GM19238 (cell line): ENCODE measurements around the gene SLC6A16.
"Not testable (repeated sequence)": the region's sequence is repeated elsewhere in the genome, so short reads cannot be mapped to it uniquely, and the experiment has no call there.

ENCODE experiments used
- DNase-seq: peaks from one replicate; pipeline ENCODE4 v3.0.0; 2011; ENCODE audit warnings: low spot score; ENCODE audit not compliant: insufficient read length

SLC6A16 gene

DNA sequence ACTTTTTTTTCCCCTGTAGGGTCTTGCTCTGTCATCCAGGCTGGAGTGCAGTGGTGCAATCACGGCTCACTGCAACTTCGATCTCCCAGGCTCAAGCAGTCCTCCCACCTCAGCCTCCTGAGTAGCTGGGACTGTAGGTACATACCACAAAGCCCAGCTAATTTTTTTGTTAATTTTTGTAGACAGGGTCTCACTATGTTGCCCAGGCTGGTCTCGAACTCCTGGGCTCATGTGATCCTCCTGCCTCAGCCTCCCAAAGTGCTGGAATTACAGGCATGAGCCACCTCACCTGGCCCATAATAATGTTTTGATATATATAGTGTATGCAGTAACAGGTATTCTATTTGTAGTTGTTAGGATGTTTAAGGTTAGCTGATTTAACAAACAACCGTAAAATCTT lies 6.2 kb upstream of the SLC6A16 start:
- not testable (repeated sequence) for DNase-seq

DNA sequence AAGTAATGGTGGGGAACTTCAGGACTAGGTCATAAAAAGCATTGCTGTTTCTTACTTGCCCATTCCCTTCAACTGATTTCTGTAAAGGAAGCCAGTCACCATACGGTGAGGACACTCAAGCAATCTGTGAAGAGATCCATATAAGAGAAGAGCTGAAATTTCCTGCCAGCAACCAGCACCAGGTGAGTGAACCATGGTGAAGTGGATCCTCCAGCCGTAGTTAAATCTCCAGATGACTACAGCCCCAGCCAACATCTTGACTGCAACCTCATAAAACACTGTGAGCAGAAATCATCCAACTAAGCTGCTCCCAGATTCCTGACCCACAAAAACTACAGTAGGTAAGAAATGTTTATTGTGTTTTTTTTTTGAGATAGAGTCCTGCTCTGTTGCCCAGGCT lies 3.8 kb upstream of the SLC6A16 start:
- no peak for DNase-seq

DNA sequence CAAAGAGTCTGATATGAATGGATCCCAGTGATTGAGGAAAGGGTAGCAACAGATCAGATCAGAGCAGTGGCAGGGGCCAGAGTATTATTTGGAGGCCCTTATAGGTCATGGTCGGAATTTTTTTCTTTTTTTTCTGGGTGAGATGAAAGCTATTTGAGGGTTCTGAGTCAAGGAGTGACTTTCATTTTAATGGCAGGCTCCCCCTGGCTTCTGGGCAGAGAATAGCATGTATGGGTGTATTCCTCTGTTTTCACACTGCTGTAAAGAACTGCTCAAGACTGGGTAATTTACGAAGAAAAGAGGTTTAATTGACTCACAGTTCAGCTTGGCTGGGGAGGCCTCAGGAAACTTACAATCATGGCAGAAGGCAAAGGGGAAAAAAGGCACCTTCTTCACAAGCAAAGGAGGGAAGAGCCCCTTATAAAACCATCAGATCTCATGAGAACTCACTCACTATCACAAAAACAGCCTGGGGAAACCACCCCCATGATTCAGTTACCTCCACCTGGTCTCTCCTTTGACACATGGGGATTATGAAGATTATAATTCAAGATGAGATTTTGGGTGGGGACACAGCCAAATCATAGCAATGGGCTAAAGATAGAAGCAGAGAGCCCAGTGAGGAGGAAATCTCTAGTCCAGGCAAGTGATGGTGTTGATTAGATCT lies 3.0 kb upstream of the SLC6A16 start:
- DNase-seq = no peak

DNA sequence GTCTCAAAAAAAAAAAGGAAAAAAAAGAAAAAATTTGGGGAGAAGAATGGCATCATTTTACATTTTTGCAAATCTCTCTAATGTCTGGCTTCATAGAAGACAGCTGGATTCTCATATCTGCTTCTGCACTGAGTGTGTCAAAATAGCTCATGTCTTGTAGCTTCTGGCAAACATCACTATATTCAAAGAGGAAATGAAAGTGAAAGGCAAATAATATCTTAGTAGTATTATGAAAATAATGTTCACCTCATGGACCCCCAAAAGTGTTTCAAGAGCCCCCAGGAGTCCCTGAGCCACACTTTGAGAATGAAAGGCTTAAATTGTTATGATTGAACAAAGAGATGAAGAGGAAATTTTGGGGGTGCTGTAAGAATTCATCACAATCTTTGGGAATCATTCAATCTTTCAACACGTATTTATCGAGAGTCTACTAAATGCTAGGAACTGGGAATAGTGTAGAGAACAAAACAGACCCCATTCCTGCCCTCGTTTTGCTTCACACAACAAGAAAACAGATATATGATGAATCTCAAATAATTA lies 1.2 kb upstream of the SLC6A16 start:
- DNase-seq = no peak

DNA sequence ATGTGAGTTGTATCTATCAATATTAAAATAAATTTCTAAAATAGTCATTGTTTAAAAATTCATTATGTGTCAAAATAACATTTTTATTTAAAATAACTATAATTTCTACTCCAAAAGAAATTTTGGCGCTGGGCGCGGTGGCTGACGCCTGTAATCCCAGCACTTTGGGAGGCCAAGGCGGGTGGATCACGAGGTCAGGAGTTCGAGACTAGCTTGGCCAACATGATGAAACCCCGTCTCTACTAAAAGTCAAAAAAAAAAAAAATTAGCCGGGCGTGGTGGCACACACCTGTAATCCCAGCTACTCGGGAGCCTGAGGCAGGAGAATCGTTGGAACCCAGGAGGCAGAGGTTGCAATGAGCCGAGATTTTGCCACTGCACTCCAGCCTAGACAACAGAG lies 765 bp upstream of the SLC6A16 start:
- not testable (repeated sequence) for DNase-seq

DNA sequence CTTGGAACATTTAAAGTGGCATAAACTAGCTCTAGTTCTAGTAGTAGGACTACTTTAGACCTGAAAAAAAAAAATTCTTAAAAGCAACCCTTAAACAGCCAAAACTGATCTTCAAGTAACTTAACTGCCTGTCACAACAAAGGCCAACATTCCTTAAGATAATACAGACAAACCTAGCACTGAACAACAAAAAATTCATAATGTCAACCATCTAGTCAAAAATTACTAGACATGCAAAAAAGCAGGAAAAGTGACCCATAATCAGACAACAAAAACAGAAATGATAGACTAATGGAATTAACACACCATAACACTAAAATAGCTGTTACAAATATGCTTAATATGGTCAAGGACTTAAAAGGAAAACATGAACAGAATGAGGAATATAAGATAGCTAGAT lies 6.7 kb downstream of the SLC6A16 start:
- no peak for DNase-seq

DNA sequence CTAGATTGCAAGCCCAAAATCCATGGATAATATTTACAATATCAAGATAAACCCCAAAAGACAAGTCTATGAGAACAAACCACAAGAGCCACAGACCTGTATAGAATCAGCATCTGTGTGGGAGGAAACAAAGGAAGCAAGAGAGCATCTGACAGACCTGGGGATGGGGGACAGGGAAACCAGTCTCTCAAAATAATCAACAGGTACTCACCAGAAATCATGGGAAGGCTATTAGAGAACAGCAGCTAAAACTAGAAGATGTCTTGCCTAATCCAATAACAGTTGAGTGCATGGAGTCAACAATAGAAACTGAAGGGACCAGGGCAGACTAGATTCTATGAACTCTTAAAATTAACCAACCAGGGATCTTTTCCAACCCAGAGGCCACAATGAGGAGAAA lies 8.7 kb downstream of the SLC6A16 start:
- no peak for DNase-seq

DNA sequence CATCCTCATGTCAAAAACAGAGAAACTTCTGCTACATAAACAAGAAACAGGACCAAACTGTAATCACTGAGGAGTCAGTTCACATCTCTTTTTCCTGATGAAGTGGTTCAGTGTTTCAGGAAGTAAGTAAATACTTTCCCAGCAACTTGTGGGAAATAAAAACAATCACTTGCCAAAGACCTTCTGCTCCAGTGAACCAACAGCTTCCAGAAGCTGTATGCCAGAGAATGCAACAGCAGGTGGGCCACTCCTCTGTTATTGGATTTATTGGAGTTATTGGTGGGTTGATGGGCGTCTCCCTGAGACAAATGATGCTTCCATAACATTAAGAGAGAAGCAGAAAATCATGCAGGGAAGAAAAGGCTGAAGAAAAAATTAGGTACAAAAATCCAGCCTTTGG lies 9.9 kb downstream of the SLC6A16 start:
- no peak for DNase-seq

DNA sequence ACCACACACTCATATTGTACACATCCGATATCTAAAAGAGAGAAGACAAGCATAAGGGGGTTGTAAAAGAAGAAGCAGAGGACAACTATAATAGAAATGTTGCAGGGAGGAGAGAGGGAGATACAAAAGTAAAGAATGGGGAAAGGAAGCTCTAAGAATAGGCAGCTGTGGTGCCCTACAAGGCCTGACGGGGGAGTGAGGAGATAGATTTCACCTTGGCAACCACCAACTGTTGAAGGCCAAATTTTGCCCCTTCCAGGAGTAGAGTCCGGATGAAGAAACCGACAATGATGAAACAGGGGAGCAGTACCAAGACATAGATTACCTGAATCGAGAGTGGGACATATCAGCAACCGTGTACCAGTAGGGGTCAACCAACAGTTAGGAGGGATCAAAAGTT lies 15.9 kb downstream of the SLC6A16 start:
- DNase-seq = no peak

DNA sequence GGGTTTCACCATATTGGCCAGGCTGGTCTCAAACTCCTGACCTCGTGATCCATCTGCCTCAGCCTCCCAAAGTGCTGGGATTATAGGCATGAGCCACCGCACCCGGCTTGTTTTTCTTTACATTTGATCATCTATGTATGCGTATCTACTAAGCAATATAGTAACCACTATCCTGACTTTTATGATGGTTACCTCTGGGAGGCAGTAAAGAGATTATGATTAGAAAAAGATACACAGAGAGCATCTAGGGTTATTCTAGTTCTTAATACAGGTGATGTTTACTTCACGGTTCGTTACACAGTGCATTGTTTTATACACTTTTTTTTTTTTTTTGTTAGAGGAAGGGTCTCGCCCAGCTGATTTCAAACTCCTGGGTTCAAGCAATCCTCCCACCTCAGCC lies 18.3 kb downstream of the SLC6A16 start:
- DNase-seq = not testable (repeated sequence)

DNA sequence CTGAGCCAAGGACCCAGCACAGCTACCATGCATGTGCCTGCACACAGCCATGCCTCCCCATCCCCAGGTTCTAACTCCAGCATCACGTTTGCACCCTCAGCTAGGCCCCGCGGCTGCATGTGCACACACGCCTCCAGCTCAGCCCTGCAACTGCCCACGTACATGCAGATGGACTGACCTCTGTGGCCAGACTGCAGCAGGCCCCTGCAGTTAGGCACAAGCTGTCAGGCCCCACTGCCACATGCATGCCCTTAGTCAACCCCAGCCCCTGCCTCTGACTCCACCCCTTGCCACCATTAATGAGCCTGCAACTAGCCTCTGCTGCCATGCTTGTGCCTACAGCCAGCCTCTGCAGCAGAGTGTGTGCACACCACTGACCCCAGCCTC lies 23.1 kb downstream of the SLC6A16 start:
- no peak for DNase-seq

DNA sequence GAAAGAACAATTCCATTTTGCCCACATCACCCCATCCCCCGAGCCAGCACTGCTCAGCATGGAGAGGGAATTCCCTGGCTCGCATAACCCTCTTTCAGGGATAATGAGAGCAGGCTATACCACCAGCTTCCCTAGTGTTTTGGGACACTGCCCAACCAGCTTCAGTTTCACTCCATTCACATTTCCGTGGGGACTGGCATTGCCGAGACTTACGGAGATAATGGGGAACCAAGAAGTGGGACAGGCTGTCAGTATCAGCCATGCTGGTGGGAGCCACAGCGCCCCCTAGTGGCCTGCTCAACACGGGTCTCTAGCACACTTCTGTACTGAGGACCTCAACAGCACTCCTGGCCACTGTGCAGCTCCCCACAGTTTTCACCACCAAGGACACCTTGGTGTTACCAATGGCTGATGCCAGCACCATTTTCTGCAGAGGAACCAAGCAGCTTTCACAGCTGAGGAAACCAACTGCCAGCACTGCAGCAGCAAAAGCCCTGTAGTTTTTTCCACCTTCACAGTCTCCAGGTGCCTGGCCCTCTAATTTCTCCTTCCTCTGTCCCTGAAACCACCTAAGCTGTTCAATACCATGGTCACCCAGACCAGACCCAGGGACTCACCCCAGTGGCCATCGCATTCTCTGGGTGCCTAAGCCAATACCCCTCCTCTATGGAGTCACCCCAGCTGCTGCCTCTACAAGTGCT lies 23.7 kb downstream of the SLC6A16 start:
- DNase-seq = peak; percentile 67

DNA sequence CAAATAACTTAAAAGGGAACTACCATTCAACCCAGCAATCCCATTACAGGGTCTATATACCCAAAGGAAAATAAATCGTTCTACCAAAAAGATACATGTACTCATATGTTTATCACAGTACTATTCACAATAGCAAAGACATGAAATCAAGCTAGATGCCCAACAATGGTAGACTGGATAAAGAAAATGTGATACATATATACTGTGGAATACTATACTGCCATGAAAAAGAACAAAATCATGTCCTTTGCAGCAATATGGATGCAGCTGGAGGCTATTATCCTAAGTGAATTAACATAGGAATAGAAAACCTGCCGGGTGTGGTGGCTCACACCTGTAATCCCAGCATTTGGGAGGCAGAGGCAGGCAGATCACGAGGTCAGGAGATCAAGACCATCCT lies 26.3 kb downstream of the SLC6A16 start:
- DNase-seq = not testable (repeated sequence)

DNA sequence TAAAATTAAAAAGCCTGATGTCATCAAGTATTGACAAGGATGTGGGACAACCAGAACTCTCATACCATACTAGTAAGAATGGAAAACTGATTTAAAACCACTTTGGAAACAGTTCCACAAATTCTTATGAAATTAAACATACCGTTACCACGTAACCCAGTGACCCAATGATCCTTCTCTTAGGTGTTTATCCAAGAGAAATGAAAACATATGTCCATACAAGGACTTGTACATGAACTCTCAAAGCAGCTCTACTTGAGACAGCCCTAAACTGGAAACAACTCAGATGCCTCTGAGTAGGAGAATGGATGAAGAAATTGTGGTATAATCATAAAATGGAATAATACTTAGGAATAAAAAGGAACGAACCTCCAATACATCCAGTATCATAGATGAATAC lies 27.6 kb downstream of the SLC6A16 start:
- no peak for DNase-seq

DNA sequence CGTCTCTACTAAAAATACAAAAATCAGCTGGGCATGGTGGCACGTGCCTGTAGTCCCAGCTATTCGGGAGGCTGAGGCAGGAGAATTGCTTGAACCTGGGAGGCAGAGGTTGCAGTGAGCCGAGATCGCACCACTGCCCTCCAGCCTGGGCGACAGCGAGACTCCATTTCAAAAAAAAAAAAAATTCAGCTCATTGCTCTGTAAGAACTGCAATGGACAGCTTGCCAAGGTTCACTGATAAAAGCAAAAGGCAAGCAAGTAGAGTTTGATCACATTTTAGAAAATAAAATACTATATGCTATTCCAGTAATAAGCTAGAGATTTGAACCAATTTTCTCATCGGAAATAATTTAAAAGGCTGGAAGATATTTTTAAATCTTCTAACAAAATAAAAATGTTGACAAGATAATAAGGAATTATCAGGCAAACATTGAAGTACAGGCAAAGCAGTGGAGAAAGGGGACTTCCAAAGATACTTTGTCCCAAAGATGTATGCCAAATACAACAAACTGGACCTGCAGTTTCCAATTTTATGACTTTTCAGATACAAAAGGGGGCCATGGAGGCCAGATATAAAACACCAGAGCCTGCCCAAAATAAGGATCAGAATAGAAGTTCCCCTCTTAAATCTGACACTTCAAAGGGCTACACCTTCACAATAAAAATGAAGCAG lies 29.6 kb downstream of the SLC6A16 start:
- no peak for DNase-seq

DNA sequence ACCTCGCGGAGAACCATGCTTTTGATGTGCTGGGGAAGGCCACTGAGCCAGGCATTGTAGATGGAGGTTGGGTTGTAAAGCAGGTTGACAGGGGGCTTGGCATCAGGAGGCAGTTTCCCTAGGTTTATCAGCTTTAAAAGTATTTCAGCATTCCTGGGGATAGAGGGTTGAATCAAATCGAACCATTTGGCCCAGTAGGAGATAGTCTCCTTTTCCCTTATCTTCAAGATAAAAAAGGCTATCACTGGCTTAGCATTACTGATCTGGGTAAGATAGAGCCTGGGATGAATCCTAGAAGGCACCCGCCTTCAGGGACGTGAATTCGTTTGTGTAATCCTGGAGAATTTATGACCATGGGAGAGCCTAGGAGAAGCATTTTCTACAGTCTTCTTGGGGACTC lies 30.6 kb downstream of the SLC6A16 start:
- DNase-seq = no peak

DNA sequence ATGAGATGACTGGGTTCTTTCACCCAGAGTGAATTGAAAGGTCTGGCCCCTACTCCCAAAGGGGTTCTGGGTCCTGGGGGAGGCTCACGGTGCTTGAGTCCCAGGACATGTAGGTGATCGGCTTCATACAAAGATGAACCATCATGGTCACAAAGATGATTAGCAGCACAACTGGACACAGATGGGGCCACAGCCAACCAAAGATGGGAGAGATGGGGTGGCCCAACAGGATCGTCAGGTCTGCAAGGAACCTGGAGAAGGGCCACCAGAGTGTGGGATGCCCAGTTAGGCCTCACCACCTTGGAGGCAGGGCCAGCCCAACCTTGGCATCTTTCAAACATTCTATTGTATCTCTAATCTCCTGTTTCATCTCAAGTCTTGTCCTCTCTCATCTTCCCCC lies 34.5 kb downstream of the SLC6A16 start:
- no peak for DNase-seq

DNA sequence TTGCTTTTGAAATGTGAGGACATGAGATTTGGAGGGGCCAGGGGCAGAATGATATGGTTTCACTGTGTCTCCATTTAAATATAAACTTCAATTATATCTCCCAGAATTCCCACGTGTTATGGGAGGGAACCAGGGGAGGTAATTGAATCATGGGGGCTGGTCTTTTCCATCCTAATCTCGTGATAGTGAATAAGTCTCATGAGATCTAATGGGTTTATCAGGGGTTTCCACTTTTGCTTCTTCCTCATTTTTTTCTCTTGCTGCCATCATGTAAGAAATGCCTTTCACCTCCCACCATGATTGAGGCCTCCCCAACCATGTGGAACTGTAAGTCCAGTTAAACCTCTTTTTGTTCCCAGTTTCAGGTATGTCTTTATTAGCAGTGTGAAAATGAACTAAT lies 35.7 kb downstream of the SLC6A16 start:
- not testable (repeated sequence) for DNase-seq

DNA sequence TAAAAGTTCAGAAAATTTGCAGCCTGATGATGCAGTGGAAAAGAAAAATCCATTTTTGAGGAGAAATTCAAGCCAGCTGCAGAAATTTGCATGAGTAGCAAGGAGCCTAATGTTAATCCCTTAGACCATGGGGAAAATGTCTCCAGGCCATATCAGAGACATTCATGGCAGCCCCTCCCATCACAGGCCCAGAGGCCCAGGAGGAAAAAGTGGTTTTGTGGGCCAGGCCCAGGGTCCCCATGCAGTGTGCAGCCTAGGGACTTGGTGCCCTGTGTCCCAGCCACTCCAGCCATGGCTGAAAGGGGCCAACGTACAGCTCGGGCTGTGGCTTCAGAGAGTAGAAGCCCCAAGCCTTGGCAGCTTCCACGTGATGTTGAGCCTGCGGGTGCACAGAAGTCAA lies 36.8 kb downstream of the SLC6A16 start:
- DNase-seq = not testable (repeated sequence)

DNA sequence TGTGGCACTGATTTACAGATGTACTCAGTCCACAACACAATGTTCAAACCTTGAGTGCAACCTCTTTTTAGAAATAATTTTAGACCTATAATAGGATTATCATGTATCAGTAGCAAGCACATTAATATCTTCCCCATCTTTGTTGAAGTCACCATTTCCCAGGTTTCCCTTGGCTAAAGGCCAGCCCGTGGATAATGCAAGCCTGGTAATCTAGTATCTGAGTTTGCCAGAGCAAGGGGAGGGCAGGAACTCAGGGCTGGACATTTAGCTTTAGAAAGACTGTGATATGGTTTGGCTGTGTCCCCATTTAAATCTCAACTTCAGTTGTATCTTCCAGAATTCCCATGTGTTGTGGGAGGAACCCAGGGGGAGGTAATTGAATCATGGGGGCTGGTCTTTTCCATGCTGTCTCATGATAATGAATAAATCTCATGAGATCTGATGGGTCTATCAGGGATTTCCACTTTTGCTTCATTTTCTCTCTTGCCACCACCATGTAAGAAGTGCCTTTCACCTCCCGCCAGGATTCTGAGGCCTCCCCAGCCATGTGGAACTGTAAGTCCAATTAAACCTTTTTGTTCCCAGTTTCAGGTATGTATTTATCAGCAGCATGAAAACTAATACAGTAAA lies 37.7 kb downstream of the SLC6A16 start:
- DNase-seq = no peak

DNA sequence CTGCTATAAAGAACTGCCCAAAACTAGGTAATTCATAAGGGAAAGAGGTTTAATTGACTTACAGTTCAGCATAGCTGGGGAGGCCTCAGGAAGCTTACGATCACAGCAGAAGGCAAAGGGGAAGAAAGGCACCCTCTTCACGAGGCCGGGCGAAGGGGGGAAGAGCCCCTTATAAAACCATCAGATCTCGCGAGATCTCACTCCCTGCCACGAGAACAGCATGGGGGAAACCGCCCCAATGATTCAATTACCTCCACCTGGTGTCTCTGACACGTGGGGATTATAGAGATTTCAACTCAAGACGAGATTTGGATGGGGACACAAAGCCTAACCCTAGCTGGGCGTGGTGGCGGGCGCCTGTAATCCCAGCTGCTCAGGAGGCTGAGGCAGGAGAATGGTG lies 42.8 kb downstream of the SLC6A16 start:
- DNase-seq = no peak

DNA sequence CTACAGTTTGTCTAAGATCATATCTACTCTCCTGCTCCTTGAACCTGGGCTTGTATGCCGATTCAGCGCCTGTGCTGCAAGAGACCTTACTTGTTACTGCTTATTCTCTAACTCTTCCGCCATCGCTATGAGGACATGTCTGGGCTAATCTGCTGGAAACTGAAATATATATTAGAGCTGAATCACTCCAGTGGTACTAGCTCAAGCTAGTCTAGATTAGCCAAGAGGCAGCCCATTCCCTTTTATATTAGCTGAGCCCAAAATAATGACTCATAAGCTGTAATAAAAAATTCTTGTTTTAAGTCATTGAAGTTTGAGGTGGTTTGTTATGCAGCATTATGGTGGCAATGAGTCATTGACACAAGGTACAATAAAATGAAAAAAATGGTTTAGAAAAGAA lies 52.8 kb downstream of the SLC6A16 start:
- no peak for DNase-seq
